ENCODE measurements around the gene PTTG1IP.

DNA sequence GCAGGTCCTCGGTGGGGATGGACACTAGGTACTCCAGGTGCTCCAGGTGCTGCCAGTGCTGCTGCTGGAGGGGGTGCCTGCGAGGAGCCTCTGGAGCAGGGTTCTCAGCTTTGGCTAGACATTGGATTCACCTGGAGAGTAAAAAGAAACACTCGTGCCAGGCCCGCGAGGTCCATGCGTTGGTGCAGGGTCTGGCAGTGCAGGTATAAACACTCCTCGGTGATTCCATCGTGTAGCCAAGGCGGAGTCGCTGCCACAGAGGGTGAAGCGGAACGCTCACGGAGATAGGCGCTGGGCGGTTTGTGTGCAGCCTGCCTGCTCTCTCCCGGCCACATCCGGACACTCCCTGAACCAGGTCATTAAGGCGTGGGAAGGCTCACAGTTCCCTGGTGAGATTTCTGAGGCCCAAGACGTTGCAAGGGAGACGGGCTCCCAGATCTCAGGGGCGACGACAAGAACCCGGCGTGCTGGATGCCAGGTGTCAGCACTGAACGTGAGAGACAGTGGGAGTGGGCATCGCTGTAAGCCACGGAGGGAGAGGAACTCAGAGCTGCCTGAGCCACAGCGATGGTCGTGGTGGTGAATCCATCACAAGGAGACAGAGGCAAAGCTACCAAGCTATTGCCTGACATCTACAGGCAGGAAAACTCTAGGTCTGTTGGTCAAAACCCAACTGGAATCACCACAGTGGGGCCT, 38.4 kb downstream of the PTTG1IP start:
- TF ChIP-seq, protein P1, sequence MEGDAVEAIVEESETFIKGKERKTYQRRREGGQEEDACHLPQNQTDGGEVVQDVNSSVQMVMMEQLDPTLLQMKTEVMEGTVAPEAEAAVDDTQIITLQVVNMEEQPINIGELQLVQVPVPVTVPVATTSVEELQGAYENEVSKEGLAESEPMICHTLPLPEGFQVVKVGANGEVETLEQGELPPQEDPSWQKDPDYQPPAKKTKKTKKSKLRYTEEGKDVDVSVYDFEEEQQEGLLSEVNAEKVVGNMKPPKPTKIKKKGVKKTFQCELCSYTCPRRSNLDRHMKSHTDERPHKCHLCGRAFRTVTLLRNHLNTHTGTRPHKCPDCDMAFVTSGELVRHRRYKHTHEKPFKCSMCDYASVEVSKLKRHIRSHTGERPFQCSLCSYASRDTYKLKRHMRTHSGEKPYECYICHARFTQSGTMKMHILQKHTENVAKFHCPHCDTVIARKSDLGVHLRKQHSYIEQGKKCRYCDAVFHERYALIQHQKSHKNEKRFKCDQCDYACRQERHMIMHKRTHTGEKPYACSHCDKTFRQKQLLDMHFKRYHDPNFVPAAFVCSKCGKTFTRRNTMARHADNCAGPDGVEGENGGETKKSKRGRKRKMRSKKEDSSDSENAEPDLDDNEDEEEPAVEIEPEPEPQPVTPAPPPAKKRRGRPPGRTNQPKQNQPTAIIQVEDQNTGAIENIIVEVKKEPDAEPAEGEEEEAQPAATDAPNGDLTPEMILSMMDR (IDR thresholded peaks at IDR 0.05) = no peak
- TF ChIP-seq POLR2A (IDR thresholded peaks at IDR 0.05) = no peak

All from tibial nerve (tissue), 3 donors.